Right lobe of liver (tissue), 6 donors: ENCODE results near the gene CDK11B. TPM values are rescaled to one million over a fixed set of nuclear protein-coding genes. Genes with fewer than 3 reads are reported as not detected.

ENCODE experiments used
- ATAC-seq, 4 donors: fragments of 200-7000 bp; cut with Tn5 transposase; one replicate each; pipeline ENCODE4 v1.9.1; 2020; ENCODE audit warnings: mild to moderate bottlenecking in 4 of 4, moderate library complexity in 4 of 4
- DNase-seq, 3 donors: peaks; one replicate each; pipeline ENCODE4 v3.0.0-alpha.2; 2020
- H3K27ac ChIP-seq, 3 donors: fragments of 200-600 bp; one replicate each; pipeline ENCODE4 v1.8.0; 2022
- H3K27me3 ChIP-seq, 2 donors: fragments of 200-600 bp; one replicate each; pipeline ENCODE4 v1.8.0; 2022
- H3K36me3 ChIP-seq, 4 donors: fragments of 200-600 bp; sonication (generic) in 1 of 4; one replicate each; pipeline versions ENCODE4 v1.5.1 to v1.8.0; 2017 to 2022; ENCODE audit warnings: control low read depth in 1 of 4
- H3K4me1 ChIP-seq, 4 donors: fragments of 200-600 bp; sonication (generic) in 1 of 4; one replicate each; pipeline versions ENCODE4 v1.5.1 to v1.8.0; 2017 to 2022; ENCODE audit warnings: control low read depth in 1 of 4
- H3K4me3 ChIP-seq, 3 donors: fragments of 200-600 bp; one replicate each; pipeline ENCODE4 v1.8.0; 2022
- H3K9me3 ChIP-seq, 4 donors: fragments of 200-600 bp; sonication (generic) in 1 of 4; one replicate each; pipeline versions ENCODE4 v1.5.1 to v1.8.0; 2017 to 2022; ENCODE audit warnings: control low read depth in 1 of 4
- CTCF ChIP-seq, 4 donors: fragments of 200-600 bp in 3 of 4; fragments of 450-650 bp in 1 of 4; IDR thresholded peaks; one replicate each; pipeline versions ENCODE4 v1.5.1 to v1.8.0; 2016 to 2022; ENCODE audit warnings: antibody characterized with exemption in 4 of 4, mild to moderate bottlenecking in 2 of 4
- POLR2A ChIP-seq: fragments of 450-650 bp; IDR thresholded peaks from one replicate; pipeline ENCODE4 v1.6.1; 2017; ENCODE audit warnings: antibody characterized with exemption, mild to moderate bottlenecking
- WGBS: methylation state at CpG from one replicate; pipeline ENCODE4 v1.1.6; 2018; ENCODE audit warnings: low coverage, low lambda C conversion rate; ENCODE audit not compliant: insufficient coverage; ENCODE audit errors: missing lambda C conversion rate; 5-methylcytosine and 5-hydroxymethylcytosine counted together
- intact Hi-C, 2 donors: fragments of 100-400 bp; cut with DNase I; formaldehyde crosslinking; loops; one replicate each; pipeline versions ENCODE4 v1.11.2 to v1.14.1; 2022
- total RNA-seq, 6 experiments: library from RNA; depleted of rRNA in 2 of 6; stranded (reverse); fragments of >200 nt in 2 of 6; fragmentation: NEBNext Ultra II Directional in 3 of 6; extraction: Animal tissue kit (Norgen Biotek cat#: 25700) in 3 of 6; gene quantifications; one replicate each; pipeline versions ENCODE4 v1.1.0 to v1.2.4, GENCODE V29; 2016 to 2023
- donor health status: DM: no; HTN: yes; CAD: no.
- donor health status: DM: no; HTN: no; CAD: no.
- donor health status: DM: no; HTN: no; CAD: no.
- donor health status: DM: no; HTN: yes; CAD: no.
- donor health status: DM: no; HTN: yes; CAD: no.

Gene CDK11B
- total RNA-seq, 6 experiments from 2014 or later: 8.0 to 11.8 (median 9.5) TPM

GRCh38 chr1:1605034-1605591 lies 53.7 kb downstream of the CDK11B start:
- ATAC-seq (no peak), DNase-seq (no peak)
- peaks cover 0 to 4% (median 0%) of the 10 kb centered on the region in 4 donors for H3K4me1 ChIP-seq
- 60% methylated on average over 5 of the region's 14 CpGs for WGBS
- TF ChIP-seq CTCF (IDR thresholded peaks at IDR 0.05): no peak
- no peak for TF ChIP-seq POLR2A
- H3K27ac ChIP-seq: no peak overlapping the region
- intact Hi-C loops: no loop called here
- H3K9me3 ChIP-seq: no peaks in the 10 kb centered on the region
- H3K27me3 ChIP-seq: peaks cover 0 to 5% of the 10 kb centered on the region in 2 donors
- H3K36me3 ChIP-seq: no peaks in the 10 kb centered on the region
- H3K4me3 ChIP-seq: no peak overlapping the region

GRCh38 chr1:1604374-1605033 lies 54.3 kb downstream of the CDK11B start:
- intact Hi-C loops: no loop called here
- DNase-seq: no peak
- H3K36me3 ChIP-seq: no peaks in the 10 kb centered on the region
- peaks cover 0 to 6% of the 10 kb centered on the region in 2 donors for H3K27me3 ChIP-seq
- ATAC-seq: no peak
- TF ChIP-seq POLR2A: no peak
- H3K9me3 ChIP-seq: no peaks in the 10 kb centered on the region
- peaks cover 0 to 4% (median 0%) of the 10 kb centered on the region in 4 donors for H3K4me1 ChIP-seq
- 89% methylated on average over 7 of the region's 15 CpGs for WGBS
- H3K4me3 ChIP-seq: no peak overlapping the region
- no peak overlapping the region for H3K27ac ChIP-seq

DNA sequence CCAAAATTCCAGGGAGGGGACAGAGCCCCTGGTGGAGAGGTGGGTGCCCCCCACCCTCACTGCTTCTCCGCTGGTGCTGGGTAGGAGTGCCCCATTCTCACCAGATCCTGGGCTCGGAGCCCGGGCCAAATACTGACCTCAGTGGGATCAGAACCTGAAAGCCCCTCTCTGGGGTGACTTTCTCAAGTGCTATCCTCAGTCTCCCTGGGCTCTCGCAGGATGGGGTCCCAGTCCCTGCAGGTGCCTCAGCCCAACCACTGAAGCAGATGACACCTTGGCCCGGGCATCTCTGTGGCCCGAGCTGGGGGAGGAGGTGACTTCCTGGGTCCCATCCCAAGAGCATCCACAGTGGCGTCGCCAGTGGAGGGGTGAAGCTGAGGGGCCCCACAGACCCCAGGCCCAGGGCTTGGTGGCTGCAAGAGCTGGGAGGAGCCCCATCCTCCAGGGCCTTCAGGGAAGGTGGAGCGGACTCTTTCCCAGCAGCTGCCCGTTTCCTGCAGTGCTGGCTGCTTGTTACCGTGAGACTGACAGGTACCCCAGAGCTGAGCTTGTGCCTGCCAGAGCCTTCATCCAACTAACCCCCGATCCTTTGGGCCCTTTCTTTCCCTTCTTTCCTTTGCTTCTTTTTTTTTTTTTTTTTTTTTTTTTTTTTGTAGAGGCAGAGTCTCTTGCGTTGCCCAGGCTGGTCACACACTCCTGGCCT lies 55.0 kb downstream of the CDK11B start:
- ATAC-seq: no peak
- H3K9me3 ChIP-seq: no peaks in the 10 kb centered on the region
- no peak overlapping the region for H3K27ac ChIP-seq
- TF ChIP-seq CTCF (IDR thresholded peaks at IDR 0.05) (no peak), POLR2A (no peak)
- intact Hi-C loops: no loop called here
- H3K4me3 ChIP-seq: no peak overlapping the region
- H3K27me3 ChIP-seq: peaks cover 5 to 6% of the 10 kb centered on the region in 2 donors
- WGBS: 35% methylated on average over 2 of the region's 13 CpGs
- H3K4me1 ChIP-seq: peaks cover 0 to 4% (median 0%) of the 10 kb centered on the region in 4 donors
- no peaks in the 10 kb centered on the region for H3K36me3 ChIP-seq
- no peak for DNase-seq

DNA sequence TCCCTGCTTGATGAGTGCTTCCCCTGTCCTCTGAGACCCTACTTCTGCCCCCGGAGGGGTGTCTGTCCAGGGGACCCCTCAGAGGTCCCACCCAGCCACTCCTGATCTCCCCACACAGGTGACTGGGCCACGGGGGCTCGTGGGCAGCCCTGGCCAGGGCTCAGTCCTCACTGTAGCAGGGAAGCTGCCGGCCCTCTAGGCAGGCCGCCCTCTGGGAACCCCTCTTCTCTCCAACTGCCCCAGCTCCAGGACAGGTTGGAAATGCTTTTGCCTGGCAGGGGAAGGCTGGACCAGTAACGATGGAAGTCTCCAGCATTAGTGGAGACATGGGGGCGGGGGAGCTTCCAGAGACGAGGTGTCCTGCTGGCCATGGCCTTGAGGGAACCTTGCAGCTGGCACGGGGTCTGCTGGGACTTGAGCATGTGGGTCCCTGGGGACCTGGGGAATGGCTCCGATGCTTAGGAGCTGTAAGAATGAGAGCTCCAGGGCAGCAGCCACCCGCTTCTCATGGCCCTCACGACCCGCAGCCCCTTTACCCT lies 55.8 kb downstream of the CDK11B start:
- DNase-seq (no peak), ATAC-seq (no peak)
- Histone ChIP-seq H3K4me1 (peaks cover 0 to 4% (median 0%) of the 10 kb centered on the region in 4 donors), H3K27me3 (peaks cover 6 to 7% of the 10 kb centered on the region in 2 donors), H3K27ac (no peak overlapping the region), H3K36me3 (no peaks in the 10 kb centered on the region), H3K9me3 (no peaks in the 10 kb centered on the region), H3K4me3 (no peak overlapping the region)
- intact Hi-C loops: no loop called here
- TF ChIP-seq POLR2A (no peak), CTCF (IDR thresholded peaks at IDR 0.05) (no peak)
- 100% methylated on average over 1 of the region's 13 CpGs for WGBS
